SU-DHL-6 (cell line): ENCODE results near the gene CRYBA4.

Source experiments
- CTCF ChIP-seq: fragments of 200-600 bp; sonication (generic); IDR thresholded peaks from one replicate; pipeline ENCODE4 v1.5.1; 2017; ENCODE audit warnings: antibody characterized with exemption, mild to moderate bottlenecking, low read length, moderate library complexity; ENCODE audit not compliant: insufficient read depth, poor library complexity, severe bottlenecking
- EZH2phosphoT487 ChIP-seq: fragments of 200-600 bp; sonication (generic), shearing (Covaris generic); conservative IDR thresholded peaks from 2 replicates; pipeline ENCODE4 v1.6.1; 2018; ENCODE audit warnings: mild to moderate bottlenecking, antibody characterized with exemption, low read length, moderate library complexity, mixed read lengths

GRCh38 chr22:26618455-26618854 is 3.3 kb upstream of the CRYBA4 start:
- no peak for TF ChIP-seq CTCF
- no peak for TF ChIP-seq EZH2phosphoT487
